HG03103 (cell line): ENCODE measurements around the gene SVBP.
"Not testable (repeated sequence)": the region's sequence is repeated elsewhere in the genome, so short reads cannot be mapped to it uniquely, and the experiment has no call there.

Source experiments
- ATAC-seq: cut with Tn5 transposase; IDR thresholded peaks from one replicate; pipeline ENCODE4 v1.9.1; 2021; ENCODE audit warnings: low read depth; ENCODE audit not compliant: unreplicated experiment

SVBP gene

DNA sequence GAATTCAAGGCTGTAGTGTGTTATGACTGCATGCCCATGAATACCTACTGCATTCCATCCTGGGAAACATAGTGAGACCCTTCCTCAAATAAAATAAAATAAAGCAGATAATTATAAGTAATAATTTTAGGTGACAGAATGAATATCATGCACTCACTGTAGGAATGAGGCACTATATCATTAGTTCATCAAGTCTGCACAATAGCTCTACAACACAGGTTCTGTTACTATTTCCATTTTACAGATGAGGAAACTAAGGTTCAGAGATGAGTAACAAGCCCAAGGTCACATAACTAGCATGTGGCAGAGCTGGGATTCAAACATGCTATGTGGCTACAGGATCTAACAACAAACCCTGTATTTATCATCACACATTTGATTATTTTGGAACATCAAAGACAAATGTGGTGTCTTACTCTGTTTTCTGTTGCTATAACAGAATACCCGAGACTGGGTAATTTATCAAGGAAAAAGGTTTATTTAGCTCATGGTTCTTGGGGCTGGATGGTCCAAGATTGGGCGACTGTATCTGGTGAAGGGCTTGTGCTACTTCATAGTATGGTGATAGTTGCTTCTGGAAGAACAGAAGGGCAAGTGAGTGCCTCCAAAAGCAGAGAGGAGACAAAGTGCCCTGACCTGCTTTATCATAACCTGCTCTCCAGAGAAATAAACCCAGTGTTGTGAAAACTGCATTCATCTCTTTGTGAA, 24.4 kb upstream of the SVBP start:
- no peak for ATAC-seq

DNA sequence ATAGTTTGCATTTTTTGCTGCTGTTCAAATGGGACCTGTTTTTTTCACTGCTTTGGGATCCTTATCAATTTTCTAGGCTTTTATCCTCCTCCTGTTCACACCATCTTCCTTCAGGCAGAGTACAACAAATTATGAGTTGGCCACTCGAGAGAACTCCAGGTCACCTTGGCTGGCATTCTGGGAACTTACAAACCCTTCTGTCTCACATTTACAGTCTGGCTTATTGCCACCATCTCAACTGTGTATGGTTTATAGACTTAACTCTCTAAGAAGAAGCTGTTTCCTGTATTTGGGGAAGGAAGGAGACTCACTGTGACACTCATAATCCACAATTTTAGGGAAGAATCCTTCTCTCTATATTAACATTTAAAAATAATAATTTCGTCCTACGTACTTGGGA, 23.8 kb upstream of the SVBP start:
- ATAC-seq, result no peak

DNA sequence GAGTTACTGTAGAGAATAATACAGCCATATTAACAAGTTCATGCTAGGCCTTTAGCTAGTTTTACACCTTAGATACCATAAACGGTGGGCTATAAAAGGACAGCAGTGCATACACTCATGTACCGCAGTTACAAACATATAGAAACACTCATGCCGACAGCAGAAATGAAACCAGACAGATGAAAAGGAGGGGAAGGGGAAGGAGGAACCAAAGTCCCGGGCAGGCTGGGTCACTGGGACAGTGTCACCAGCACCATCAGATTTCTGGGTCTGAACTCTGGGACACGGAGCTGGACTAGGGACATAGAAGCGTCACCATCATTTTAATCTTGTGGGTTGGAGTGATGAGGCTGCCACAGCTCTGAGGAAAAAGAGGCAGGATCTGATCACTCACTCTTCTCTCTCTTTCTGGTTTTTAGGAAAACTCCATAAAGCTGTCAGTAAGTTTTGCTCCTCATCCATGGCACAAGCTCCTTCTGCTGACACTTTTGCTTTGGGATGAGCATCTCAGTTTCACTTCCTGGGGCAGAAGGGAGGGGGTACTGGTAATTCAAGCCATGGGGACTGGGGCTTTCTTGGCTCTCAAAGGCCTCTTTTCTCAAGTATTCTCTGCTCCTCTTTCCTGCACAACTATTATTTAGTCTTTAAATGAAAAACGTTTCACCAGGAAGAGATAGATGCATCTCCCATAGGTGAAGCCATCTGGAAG, 21.4 kb upstream of the SVBP start:
- ATAC-seq, result no peak

DNA sequence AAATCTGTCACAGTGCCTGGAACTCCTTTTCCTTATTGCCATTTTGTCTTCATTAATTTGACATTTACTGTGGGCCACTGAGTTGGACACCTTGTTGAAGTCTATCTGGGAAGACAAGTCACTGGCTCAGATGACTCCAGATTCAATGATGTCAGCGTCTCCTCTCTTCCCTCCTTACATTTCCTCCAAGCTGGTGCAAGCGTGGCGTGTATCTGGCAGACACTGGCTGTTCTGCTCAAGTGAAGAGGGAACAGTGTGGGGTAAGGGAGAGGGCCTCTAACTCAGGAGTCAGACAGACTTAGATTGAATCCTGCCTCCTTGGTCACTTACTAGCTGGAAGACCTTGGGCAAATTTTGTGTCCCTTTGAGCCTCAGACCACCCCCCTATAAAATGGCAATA, 20.5 kb upstream of the SVBP start:
- no peak for ATAC-seq

DNA sequence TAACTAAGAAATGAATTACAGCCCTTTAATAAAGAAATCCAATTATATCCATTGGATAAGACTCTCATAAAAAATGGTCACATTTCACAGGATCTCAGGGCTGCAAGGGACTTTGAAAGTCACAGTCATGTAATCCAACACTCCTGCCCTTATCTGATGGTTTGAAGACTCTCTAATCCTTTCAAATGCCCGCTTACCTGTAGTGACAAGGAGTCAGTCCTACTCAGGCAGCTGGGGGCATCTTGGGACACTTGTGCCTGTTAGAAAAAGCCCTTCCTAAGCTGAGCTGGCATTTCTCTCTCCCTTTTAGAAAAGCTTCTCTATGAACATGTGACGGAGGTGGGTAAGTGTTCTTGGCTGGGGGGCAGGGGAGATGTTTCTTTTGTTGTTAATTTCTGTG, 18.2 kb upstream of the SVBP start:
- ATAC-seq, result no peak

DNA sequence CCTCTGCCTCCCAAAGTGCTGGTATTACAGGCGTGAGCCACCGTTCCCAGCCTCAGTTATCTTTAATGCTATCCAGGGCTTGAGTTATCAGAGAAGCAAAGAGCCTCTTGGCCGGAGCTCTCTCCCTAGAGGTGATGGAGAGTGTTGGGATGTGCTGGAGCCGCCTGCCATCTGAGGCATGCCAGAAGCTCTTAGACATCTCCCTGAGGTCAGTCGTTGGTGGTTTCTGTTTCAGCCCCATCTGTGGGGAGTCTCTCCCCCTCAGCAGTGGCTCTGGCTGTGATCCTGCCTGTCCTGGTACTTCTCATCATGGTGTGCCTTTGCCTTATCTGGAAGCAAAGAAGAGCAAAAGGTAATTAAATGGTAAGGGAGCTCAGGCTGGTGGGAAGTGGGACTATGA, 17.6 kb upstream of the SVBP start:
- ATAC-seq, result no peak

DNA sequence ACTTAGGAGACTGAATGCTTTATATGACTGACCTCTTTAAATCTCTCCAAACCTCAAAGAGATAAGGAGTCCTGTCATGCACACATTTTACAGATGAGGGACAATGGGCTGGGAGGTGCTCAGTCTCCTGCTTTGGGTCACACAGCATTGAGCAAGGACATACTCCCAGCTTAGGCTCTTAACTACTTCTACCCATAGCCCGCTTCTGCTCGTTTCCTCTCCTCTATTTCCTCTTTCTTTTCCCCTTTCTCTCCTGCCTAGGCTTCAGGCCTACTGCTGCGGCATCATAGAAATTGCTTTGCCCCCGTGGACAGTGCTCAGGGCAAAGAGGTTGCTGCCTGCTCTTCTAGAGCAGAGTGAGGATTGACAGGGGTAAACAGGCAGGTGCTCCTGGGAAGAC, 16.8 kb upstream of the SVBP start:
- no peak for ATAC-seq

DNA sequence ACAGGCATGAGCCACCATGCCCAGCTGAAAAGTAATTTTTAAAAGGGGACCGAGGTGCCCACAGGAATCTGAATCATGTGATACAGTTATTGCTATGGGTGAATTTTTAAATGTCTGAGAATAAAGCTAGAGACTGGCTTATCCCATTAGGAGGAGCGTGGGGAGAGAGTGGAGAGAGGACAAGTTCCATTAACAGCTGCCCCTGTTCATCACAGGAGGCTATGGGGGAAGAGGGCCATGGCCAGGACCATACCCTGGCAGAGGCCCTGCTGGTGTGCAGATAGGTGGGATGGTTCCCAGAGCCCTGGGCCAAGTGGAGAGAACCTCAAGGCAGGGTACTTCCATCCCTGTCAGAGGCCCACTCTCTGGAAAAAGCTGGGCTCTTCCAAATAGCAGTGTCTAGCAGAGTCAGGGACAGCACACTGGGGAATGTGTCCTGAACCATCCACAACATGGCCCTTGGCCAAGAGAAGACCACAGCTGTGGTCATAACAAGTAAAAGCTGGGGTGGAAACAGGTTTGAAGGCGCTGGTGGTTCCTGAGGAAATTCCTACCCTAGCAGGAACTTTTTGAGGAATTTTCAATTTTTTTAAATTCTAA, 15.5 kb upstream of the SVBP start:
- no peak for ATAC-seq

DNA sequence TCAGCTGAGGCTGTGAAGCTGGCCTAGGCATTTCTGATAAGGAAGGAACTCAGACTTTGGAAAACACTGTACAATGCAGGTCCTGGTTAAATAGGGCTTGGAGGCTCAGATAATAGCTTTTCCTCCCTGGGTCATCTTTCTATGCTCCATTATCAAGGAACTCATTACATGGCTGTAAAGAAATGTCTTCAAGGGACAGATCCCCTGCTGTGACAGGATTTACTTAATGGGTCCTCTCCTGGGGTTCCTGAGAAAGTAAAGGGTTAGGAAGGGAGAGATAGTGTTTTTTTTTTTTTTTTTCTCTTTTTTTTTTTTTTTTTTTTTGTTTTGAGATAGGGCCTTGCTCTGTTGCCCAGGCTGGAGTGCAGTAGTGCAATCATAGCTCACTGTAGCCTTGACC, 14.1 kb upstream of the SVBP start:
- ATAC-seq, result no peak

DNA sequence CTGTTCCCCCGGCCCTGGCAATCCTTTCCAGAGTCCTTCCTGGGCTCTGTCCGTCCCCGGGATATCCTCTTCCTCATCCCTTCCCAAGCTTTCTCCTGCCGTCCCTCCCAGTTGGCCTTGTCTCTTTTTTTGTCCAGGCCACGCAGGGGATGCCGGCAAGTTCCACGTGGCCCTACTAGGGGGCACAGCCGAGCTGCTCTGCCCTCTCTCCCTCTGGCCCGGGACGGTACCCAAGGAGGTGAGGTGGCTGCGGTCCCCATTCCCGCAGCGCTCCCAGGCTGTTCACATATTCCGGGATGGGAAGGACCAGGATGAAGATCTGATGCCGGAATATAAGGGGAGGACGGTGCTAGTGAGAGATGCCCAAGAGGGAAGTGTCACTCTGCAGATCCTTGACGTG, 13.4 kb upstream of the SVBP start:
- ATAC-seq, result no peak

DNA sequence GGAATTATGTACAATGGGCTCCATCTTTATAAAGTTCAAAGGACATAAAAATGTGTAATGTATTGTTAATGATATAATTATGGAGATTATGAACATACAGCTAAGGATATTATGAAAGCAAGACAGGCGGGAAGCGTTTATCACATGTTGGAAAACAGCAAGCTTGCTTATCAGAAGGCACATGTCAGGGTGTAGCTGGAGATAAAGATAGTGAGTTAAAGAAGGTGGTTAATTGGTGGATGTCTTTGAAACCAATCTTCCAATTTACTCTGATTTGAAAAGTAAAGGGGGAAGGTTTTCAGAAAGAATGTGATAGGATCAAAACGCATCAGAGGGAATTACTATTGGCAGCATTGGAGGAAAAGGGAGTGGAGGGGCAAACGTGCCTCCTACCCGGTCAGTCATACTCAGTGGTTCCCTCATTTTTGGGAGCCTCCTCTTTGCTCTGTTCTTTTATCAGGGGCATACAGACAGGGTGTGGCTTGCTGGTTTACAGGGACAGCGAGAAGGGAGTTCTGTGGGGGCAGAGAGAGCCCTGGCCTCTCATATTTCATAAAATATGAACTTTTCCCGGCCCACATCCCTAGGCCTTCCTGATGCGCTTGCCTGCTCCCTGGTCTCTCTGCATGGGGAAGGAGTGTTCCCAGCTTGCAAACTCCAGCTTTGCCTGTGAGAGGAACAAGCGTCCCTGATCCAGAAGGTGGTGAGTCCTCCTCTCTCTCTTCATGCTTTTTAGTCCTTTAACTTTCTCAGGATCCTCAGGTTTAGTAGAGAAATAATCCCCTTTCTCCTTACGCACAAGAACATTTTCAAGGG, 8.0 kb upstream of the SVBP start:
- ATAC-seq, result no peak

DNA sequence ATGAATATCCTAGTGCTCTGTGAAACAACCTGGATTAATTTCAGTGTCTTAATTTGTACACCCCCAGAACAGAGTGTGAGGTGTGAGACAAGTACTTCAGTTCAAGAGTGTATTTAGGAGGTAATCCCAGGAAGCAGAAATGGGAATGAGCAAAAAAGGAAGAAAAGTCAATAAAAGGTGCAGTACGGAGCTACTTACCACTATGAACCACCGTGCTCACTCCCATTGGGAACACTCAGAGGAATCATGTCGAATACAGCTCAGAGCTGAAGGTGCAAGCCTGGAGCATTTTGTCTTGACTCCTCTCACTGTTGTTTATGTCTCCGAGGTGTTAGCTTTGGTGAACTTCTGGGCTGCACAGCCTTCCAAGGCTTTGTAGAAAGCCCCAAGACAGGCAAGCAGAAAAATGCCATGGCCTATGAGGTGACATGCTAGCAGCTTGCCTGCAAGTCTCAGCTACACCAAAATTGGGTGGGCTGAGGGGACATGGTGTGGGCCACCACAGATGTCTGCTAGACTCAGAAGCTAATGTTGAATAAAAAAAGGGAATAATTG, 7.4 kb upstream of the SVBP start:
- ATAC-seq, result no peak

DNA sequence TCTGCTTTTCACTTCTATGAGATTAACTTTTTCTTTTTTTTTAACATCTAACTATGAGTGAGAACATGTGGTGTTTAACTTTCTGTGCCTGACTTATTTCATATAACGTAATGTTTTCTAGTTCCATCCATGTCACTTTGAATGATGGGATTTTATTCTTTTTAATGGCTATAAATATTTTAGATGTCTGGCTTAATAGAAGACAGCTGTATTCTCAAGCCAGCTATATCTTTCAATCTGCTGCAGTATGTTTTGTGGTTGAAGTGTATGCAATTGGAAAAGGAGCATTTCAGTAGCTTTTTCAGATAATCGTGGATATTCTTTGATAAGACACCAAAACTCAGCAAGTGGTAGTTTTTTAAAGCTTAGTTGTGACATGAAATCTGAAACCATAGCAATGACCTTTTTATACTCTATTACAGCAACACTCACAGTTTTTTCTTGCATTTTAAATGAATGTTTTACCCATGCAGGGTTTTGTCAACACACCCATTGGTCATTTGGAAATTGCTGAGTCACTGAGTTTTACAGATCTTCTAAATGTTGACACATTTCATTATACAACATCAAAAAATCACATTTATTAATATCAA, 5.7 kb upstream of the SVBP start:
- no peak for ATAC-seq

DNA sequence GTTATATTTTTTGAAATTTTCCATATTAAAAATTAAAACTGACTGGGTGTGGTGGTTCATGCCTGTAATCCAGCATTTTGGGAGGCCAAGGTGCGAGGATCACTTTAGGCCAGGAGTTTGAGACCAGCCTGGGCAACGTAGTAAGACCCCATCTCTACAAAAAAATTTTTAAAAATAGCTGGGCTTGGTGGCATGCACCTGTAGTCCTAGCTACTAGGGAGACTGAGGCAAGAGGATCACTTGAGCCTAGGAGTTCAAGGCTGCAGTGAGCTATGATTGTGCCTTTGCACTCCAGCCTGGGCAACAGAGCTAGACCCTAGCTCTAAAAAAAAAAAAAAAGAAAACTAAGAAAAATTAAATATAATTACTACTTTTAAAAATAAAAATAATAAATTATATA, 4.5 kb upstream of the SVBP start:
- ATAC-seq, result no peak

DNA sequence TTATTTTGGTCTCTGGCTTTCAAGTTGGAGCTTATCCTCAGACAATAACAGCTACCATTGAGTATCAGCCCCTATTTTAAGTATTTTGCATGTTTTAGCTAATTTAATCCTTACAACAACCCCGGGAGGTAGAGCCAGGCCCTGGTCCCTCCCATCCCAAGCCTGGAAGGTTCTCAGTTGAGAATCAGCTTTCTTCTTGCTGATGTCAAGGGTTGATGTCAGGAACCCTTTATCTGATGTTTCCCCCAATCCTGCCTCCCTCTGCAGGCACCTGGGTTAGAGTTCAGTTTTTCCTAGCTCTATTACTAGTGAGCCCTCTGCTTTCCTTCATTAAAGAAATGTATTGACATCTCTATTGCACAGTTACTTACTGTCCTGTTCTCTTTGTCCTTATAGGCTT, 3.6 kb upstream of the SVBP start:
- ATAC-seq, result no peak

DNA sequence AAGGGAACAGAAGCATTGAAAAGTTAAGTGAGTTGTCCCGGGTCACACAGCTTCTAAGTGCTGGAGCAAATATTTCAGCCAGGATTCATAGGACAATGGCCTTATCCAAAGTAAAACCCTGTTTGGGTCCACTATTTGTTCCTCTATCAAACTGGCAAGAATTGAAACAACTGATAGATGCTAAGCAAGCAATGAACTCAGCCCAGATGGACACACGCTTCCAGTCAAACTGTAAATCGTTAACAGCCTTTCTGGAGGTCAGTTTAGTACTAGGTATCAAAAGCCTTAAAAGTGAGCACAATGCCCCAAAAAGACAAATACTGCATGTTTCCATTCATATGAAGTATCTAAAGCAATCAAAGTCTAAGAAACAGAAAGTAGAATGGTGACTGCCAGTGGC, 779 bp upstream of the SVBP start:
- no peak for ATAC-seq

DNA sequence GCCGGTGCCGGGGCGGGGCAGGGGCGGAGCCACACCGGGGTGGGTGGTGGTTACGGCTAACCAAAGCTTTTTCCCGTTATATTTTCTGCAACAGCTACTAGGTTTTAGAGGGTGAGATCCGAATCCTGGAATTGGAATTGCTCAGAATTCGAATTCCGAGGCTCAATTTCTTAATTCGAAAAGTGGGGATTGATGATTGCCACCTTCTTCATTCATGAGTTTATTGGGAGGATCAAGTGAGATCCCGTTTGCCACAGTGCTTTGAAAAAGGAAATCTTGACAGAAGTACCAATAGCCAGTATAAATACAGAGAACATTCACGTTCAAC, 207 bp upstream of the SVBP start:
- ATAC-seq, result no peak

DNA sequence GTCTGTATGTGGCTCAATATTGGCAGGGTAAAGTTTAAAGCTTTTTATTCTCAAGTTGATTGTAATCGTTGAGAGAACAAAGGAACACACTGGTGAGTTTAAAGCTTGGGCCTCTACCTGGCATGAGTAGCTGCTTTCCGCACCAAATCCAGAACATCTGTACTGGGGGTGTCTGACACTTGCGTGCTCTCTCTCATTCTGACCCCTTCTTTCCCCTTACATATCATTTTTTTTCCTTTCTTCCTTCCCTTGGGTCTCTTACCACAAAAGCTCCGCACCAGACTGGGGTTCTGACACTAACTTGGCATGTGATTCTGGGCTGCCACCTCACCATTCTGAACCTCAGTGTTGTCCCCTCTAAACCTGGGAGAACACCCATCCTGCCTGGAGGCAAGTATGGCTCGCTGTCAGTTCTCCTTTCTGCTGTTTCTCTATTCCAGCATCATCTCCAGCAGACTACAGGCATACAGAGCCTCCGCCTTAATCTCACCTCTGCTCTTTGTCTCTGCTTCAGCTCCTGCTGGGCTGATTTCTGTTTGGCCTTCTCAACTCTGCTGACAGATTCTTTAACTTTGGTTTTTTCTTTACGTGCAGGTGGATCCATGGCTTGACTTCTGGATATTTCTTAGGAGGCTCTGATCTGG, 1.1 kb downstream of the SVBP start:
- no peak for ATAC-seq

DNA sequence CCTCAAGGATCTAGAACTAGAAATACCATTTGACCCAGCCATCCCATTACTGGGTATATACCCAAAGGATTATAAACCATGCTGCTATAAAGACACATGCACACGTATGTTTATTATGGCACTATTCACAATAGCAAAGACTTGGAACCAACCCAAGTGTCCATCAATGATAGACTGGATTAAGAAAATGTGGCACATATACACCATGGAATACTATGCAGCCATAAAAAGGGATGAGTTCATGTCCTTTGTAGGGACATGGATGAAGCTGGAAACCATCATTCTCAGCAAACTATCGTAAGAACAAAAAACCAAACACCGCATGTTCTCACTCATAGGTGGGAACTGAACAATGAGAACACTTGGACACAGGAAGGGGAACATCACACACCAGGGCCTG, 2.4 kb downstream of the SVBP start:
- not testable (repeated sequence) for ATAC-seq

DNA sequence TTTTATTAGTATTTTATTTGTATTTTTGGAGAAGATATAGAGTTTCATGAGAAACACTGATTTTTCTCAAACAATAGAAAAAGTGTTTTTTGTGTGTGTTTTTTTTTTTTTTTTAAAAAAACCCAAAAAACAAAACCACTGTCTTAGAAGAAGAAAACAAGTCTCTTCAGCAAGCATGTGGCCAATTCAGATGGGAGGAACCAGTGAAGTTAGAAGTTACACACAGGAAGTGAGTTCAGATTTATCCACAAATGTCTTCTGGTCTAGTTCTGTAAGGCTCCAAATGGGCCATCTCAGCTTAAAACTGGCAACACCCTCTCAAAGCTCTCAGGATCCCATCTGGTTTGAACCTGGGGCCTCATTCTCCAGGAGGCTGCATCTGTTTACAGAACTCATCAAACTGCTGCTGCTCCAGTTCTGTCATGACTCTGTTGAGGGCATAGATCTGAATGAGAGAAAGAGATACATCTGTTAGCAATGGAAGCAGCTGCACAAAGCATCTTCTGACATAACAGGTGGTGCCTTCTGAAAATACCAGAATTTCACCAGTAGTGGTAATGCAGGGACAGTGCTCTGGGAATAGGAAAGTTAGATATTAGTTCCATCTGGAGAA, 10.0 kb downstream of the SVBP start:
- no peak for ATAC-seq
